Suprapubic skin (tissue), 4 donors: ENCODE data around the gene APC. TPM values are rescaled to one million over a fixed set of nuclear protein-coding genes. Genes with fewer than 3 reads are reported as not detected.

Experiments used
- DNase-seq, 2 donors: peaks; one replicate each; pipeline ENCODE4 v3.0.0-alpha.2; 2019; ENCODE audit warnings: low spot score in 2 of 2
- H3K27ac ChIP-seq: fragments of 200-600 bp; sonication (generic); one replicate; pipeline ENCODE4 v1.5.1; 2019
- H3K27me3 ChIP-seq: fragments of 200-600 bp; sonication (generic); one replicate; pipeline ENCODE4 v1.5.1; 2019
- H3K36me3 ChIP-seq: fragments of 200-600 bp; sonication (generic); one replicate; pipeline ENCODE4 v1.5.1; 2019
- H3K4me1 ChIP-seq: fragments of 200-600 bp; sonication (generic); one replicate; pipeline ENCODE4 v1.5.1; 2019
- H3K4me3 ChIP-seq: fragments of 200-600 bp; sonication (generic); one replicate; pipeline ENCODE4 v1.5.1; 2019; ENCODE audit warnings: mild to moderate bottlenecking
- H3K9me3 ChIP-seq: fragments of 200-600 bp; sonication (generic); one replicate; pipeline ENCODE4 v1.5.1; 2019
- CTCF ChIP-seq, 2 donors: fragments of 200-600 bp in 1 of 2; fragments of 450-650 bp in 1 of 2; sonication (generic) in 1 of 2; IDR thresholded peaks; one replicate each; pipeline ENCODE4 v1.5.1; 2016 to 2019; ENCODE audit warnings: antibody characterized with exemption in 2 of 2, mild to moderate bottlenecking in 1 of 2, moderate library complexity in 1 of 2
- EP300 ChIP-seq: sonication (generic); formaldehyde crosslinking; IDR thresholded peaks from one replicate; pipeline ENCODE4 v1.6.1; 2017; ENCODE audit warnings: antibody characterized with exemption
- POLR2A ChIP-seq, 2 donors: fragments of 450-650 bp; IDR thresholded peaks; one replicate each; pipeline ENCODE4 v1.6.1; 2017; ENCODE audit warnings: antibody characterized with exemption in 2 of 2, mild to moderate bottlenecking in 2 of 2, moderate library complexity in 2 of 2
- POLR2AphosphoS5 ChIP-seq, 3 donors: sonication (generic); formaldehyde crosslinking; IDR thresholded peaks; one replicate each; pipeline ENCODE4 v1.6.1; 2017; ENCODE audit warnings: antibody characterized with exemption in 3 of 3
- WGBS: methylation state at CpG from one replicate; pipeline ENCODE4 v1.1.5; 2018; 5-methylcytosine and 5-hydroxymethylcytosine counted together
- total RNA-seq, 4 donors: library from RNA; depleted of rRNA; stranded (reverse); fragments of >200 nt; gene quantifications; one replicate each; pipeline ENCODE4 v1.1.0, GENCODE V29; 2016

APC gene
- total RNA-seq, 4 donors from 2014 or later, result 40.8 to 76.4 (median 53.9) TPM

GRCh38 chr5:112692472-112692871, 45.2 kb upstream of the APC start:
- 95% methylated on average over 1 of the region's 1 CpG for WGBS
- Histone ChIP-seq H3K9me3 (no peaks in the 10 kb centered on the region), H3K36me3 (no peaks in the 10 kb centered on the region), H3K4me1 (no peaks in the 10 kb centered on the region), H3K4me3 (no peak overlapping the region), H3K27ac (no peak overlapping the region), H3K27me3 (no peaks in the 10 kb centered on the region)
- no peak for DNase-seq
- TF ChIP-seq POLR2A (IDR thresholded peaks at IDR 0.05) (no peak), CTCF (IDR thresholded peaks at IDR 0.05) (no peak), POLR2AphosphoS5 (IDR thresholded peaks at IDR 0.05) (no peak), EP300 (no peak)

- DNase-seq, result no peak
- no peaks in the 10 kb centered on the region for H3K36me3 ChIP-seq
- H3K27ac ChIP-seq, result no peak overlapping the region
- no peaks in the 10 kb centered on the region for H3K9me3 ChIP-seq
- no peak overlapping the region for H3K4me3 ChIP-seq
- no peaks in the 10 kb centered on the region for H3K27me3 ChIP-seq
- no peak for TF ChIP-seq POLR2A (IDR thresholded peaks at IDR 0.05)
- no peak for TF ChIP-seq EP300
- TF ChIP-seq POLR2AphosphoS5 (IDR thresholded peaks at IDR 0.05), result no peak
- no peak for TF ChIP-seq CTCF (IDR thresholded peaks at IDR 0.05)
- H3K4me1 ChIP-seq, result no peaks in the 10 kb centered on the region
- WGBS, result 76% methylated on average over 3 of the region's 3 CpGs
These were observed 44.4 kb upstream of the APC start for GRCh38 chr5:112693301-112693700.

- H3K27me3 ChIP-seq, result no peaks in the 10 kb centered on the region
- H3K4me1 ChIP-seq, result no peaks in the 10 kb centered on the region
- WGBS, result 56% methylated on average over 3 of the region's 3 CpGs
- DNase-seq, result no peak
- TF ChIP-seq EP300 (no peak), CTCF (IDR thresholded peaks at IDR 0.05) (no peak), POLR2AphosphoS5 (IDR thresholded peaks at IDR 0.05) (no peak), POLR2A (IDR thresholded peaks at IDR 0.05) (no peak)
- no peak overlapping the region for H3K27ac ChIP-seq
- H3K4me3 ChIP-seq, result no peak overlapping the region
- no peaks in the 10 kb centered on the region for H3K36me3 ChIP-seq
- no peaks in the 10 kb centered on the region for H3K9me3 ChIP-seq
These were observed 42.6 kb upstream of the APC start for GRCh38 chr5:112694853-112695709.

- 63% methylated on average over 5 of the region's 5 CpGs for WGBS
- Histone ChIP-seq H3K27ac (no peak overlapping the region), H3K4me3 (no peak overlapping the region), H3K4me1 (no peaks in the 10 kb centered on the region), H3K36me3 (no peaks in the 10 kb centered on the region), H3K27me3 (no peaks in the 10 kb centered on the region), H3K9me3 (no peaks in the 10 kb centered on the region)
- DNase-seq, result no peak
- TF ChIP-seq POLR2A (IDR thresholded peaks at IDR 0.05) (no peak), POLR2AphosphoS5 (IDR thresholded peaks at IDR 0.05) (no peak), CTCF (IDR thresholded peaks at IDR 0.05) (no peak), EP300 (no peak)
These were observed 40.9 kb upstream of the APC start for GRCh38 chr5:112696786-112697185.

- TF ChIP-seq EP300, result no peak
- TF ChIP-seq POLR2AphosphoS5 (IDR thresholded peaks at IDR 0.05), result no peak
- TF ChIP-seq POLR2A (IDR thresholded peaks at IDR 0.05), result no peak
- Histone ChIP-seq H3K27me3 (no peaks in the 10 kb centered on the region), H3K36me3 (no peaks in the 10 kb centered on the region), H3K27ac (no peak overlapping the region), H3K4me1 (no peaks in the 10 kb centered on the region), H3K4me3 (no peak overlapping the region), H3K9me3 (no peaks in the 10 kb centered on the region)
- no peak for DNase-seq
- whole genome bisulfite sequencing, result 30% methylated on average over 2 of the region's 2 CpGs
These were observed 40.4 kb upstream of the APC start for GRCh38 chr5:112697322-112697721.
